Measurements from ENCODE around the gene RNF217. TPM values are rescaled to one million over a fixed set of nuclear protein-coding genes. Genes with fewer than 3 reads are reported as not detected.
"Not testable (repeated sequence)": the region's sequence is repeated elsewhere in the genome, so short reads cannot be mapped to it uniquely, and the experiment has no call there.

RNF217 gene
- total and polyA plus RNA-seq, 10 of the 15 experiments (the other 5 are each of a cell fraction or from before 2014, with no cell fraction given), result under 0.01 to 11.7 (median 0.04) TPM; not detected in 3

DNA sequence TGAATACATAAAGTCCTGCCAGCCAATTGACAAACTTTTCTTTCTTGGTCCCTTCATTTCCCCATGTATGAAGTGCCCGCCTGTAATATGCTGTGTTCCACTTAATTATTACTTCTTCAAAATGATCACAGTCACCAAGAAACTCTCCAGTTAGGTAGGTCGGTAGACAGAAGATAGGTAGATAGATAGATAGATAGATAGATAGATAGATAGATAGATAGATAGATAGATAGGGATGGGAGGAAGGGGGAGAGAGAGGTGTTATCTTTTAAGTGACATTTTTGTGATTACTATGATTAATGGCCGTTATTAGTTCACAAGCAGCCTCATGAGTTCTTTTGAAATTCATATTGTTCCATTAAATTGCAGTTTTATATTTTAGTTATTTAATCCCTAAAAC is 111.9 kb downstream of the RNF217 start:
- H3K4me1 ChIP-seq (ENCODE audit: control insufficient read depth, insufficient read depth, low read length), result no peaks in the 10 kb centered on the region
- no peaks in the 10 kb centered on the region for H4K20me1 ChIP-seq (ENCODE audit: control insufficient read depth, insufficient read depth)
- no peak overlapping the region for H3K9ac ChIP-seq (ENCODE audit: control insufficient read depth, insufficient read depth, low read length)
- H2AFZ ChIP-seq (ENCODE audit: control insufficient read depth, low read depth, low read length), result no peak overlapping the region
- CTCF ChIA-PET, result interaction anchor here (1.1 kb wide), 1 partner anchor 22 kb away, joined by 3 read pairs; no protein-coding TSS in a partner anchor
- no peaks in the 10 kb centered on the region for H3K9me3 ChIP-seq (replicated peaks; ENCODE audit: control insufficient read depth, insufficient read depth, low read length)
- 17% methylated on average over 3 of the region's 3 CpGs for WGBS (ENCODE audit: insufficient coverage, insufficient replicate concordance, low lambda C conversion rate, missing lambda C conversion rate)
- RAD21 ChIA-PET (ENCODE audit: unreplicated experiment), result no interaction called here
- BruUV-seq (replicated peaks), result no TSS peak
- POLR2A ChIA-PET, result no interaction called here
- no peak for TF ChIP-seq BCL11A (IDR thresholded peaks at IDR 0.05; ENCODE audit: low read depth, low read length)
- no peak for TF ChIP-seq PML (IDR thresholded peaks at IDR 0.05; ENCODE audit: low read length)
- no peak for TF ChIP-seq TCF7 (IDR thresholded peaks at IDR 0.05; ENCODE audit: borderline replicate concordance)
- no peak for TF ChIP-seq ZBED1 (IDR thresholded peaks at IDR 0.05; ENCODE audit: borderline replicate concordance)
- TF ChIP-seq SREBF2 (IDR thresholded peaks at IDR 0.05; ENCODE audit: low read length), result no peak
- no peak for TF ChIP-seq EZH2 (IDR thresholded peaks at IDR 0.05; ENCODE audit: borderline replicate concordance, control insufficient read depth, low read depth, low read length)
- TF ChIP-seq, protein P1, sequence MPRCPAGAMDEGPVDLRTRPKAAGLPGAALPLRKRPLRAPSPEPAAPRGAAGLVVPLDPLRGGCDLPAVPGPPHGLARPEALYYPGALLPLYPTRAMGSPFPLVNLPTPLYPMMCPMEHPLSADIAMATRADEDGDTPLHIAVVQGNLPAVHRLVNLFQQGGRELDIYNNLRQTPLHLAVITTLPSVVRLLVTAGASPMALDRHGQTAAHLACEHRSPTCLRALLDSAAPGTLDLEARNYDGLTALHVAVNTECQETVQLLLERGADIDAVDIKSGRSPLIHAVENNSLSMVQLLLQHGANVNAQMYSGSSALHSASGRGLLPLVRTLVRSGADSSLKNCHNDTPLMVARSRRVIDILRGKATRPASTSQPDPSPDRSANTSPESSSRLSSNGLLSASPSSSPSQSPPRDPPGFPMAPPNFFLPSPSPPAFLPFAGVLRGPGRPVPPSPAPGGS (IDR thresholded peaks at IDR 0.05; ENCODE audit: borderline replicate concordance, insufficient read depth, low read depth, low read length, poor library complexity, severe bottlenecking), result no peak
- no peak for TF ChIP-seq CEBPB (IDR thresholded peaks at IDR 0.05; ENCODE audit: borderline replicate concordance in 1 of 2, low read depth in 2 of 2, low read length in 2 of 2)
- no peak for TF ChIP-seq HCFC1 (IDR thresholded peaks at IDR 0.05; ENCODE audit: low read length)
- intact Hi-C loops (cut with micrococcal nuclease; ENCODE audit: unreplicated experiment), result no loop called here
- H3K36me3 ChIP-seq (ENCODE audit: control insufficient read depth in 2 of 2, insufficient read depth in 2 of 2, low read length in 1 of 2), result no peaks in the 10 kb centered on the region
- H3K27me3 ChIP-seq (replicated peaks in 1 of 2; ENCODE audit: control insufficient read depth in 2 of 2, insufficient read depth in 2 of 2, low read length in 1 of 2), result no peaks in the 10 kb centered on the region
- H3K27ac ChIP-seq (ENCODE audit: control insufficient read depth, insufficient read depth), result no peak overlapping the region
- in situ Hi-C loops (cut with MboI), result no loop called here
- H3K4me3 ChIP-seq, result no peak overlapping the region
- DNase-seq (ENCODE audit: low read depth, low spot score) (no peak), ATAC-seq (no peak), FAIRE-seq (no peak)
- SMC1A ChIA-PET (ENCODE audit: uncharacterized antibody, unreplicated experiment), result no interaction called here
- no peak overlapping the region for H3K4me2 ChIP-seq (ENCODE audit: control insufficient read depth, insufficient read depth)
- H3K79me2 ChIP-seq (ENCODE audit: control insufficient read depth, insufficient read depth, low read length), result no peaks in the 10 kb centered on the region

DNA sequence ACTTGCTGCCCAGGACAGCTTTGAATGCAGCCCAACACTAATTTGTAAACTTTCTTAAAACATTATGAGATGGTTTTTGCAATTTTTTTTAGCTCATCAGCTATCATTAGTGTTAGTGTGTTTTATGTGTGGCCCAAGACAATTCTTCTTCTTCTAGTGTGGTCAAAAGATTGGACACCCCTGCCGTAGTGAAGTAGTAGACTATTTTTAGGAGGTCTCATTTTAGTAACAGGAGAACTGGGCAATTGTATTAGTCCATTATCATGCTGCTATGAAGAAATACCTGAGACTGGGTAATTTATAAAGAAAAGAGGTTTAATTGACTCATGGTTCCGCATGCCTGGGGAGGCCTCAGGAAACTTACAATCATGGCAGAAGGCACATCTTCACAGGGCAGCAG is 112.8 kb downstream of the RNF217 start:
- in situ Hi-C loops (cut with MboI); H3K36me3 ChIP-seq (ENCODE audit: control insufficient read depth in 2 of 2, insufficient read depth in 2 of 2, low read length in 1 of 2); H3K9me3 ChIP-seq (replicated peaks; ENCODE audit: control insufficient read depth, insufficient read depth, low read length); H3K79me2 ChIP-seq (ENCODE audit: control insufficient read depth, insufficient read depth, low read length); H4K20me1 ChIP-seq (ENCODE audit: control insufficient read depth, insufficient read depth); H3K27me3 ChIP-seq (replicated peaks in 1 of 2; ENCODE audit: control insufficient read depth in 2 of 2, insufficient read depth in 2 of 2, low read length in 1 of 2); H3K9ac ChIP-seq (ENCODE audit: control insufficient read depth, insufficient read depth, low read length); intact Hi-C loops (cut with micrococcal nuclease; ENCODE audit: unreplicated experiment); BruUV-seq (replicated peaks); ATAC-seq; H3K4me2 ChIP-seq (ENCODE audit: control insufficient read depth, insufficient read depth); SMC1A ChIA-PET (ENCODE audit: uncharacterized antibody, unreplicated experiment); H3K4me1 ChIP-seq (ENCODE audit: control insufficient read depth, insufficient read depth, low read length); H3K4me3 ChIP-seq; DNase-seq (ENCODE audit: low read depth, low spot score); POLR2A ChIA-PET; H2AFZ ChIP-seq (ENCODE audit: control insufficient read depth, low read depth, low read length); RAD21 ChIA-PET (ENCODE audit: unreplicated experiment); H3K27ac ChIP-seq (ENCODE audit: control insufficient read depth, insufficient read depth); FAIRE-seq: not testable (repeated sequence)
- CTCF ChIA-PET, result interaction anchor here (1.1 kb wide), 1 partner anchor 23 kb away, joined by 3 read pairs; no protein-coding TSS in a partner anchor
- 77% methylated on average over 2 of the region's 2 CpGs for WGBS (ENCODE audit: insufficient coverage, insufficient replicate concordance, low lambda C conversion rate, missing lambda C conversion rate)
